NOMO-1 treated with dmso at 0.1 percent for 144 hours (cell line): Measurements from ENCODE around the gene ZDHHC23.

Source experiments
- DNase-seq: peaks from one replicate; lab custom pipeline; 2025; ENCODE audit not compliant: unreplicated experiment; lab: John Stamatoyannopoulos, UW

The ZDHHC23 gene

GRCh38 chr3:114005481-114005880 lies 57.7 kb downstream of the ZDHHC23 start:
- DNase-seq: no peak

- no peak for DNase-seq
Observed at GRCh38 chr3:114011059-114011797, 63.4 kb downstream of the ZDHHC23 start.
